GM21576 (cell line): ENCODE data around the gene LPP.

Experiments used
- ATAC-seq: cut with Tn5 transposase; IDR thresholded peaks from one replicate; pipeline ENCODE4 v1.9.1; 2021; ENCODE audit warnings: mild to moderate bottlenecking, moderate library complexity; ENCODE audit not compliant: unreplicated experiment

Gene LPP

GRCh38 chr3:188246905-188247304 lies 92.9 kb downstream of the LPP start:
- no peak for ATAC-seq

GRCh38 chr3:188248036-188248561 lies 94.1 kb downstream of the LPP start:
- ATAC-seq: no peak

- ATAC-seq: no peak
Observed at GRCh38 chr3:188253123-188253793, 99.3 kb downstream of the LPP start.

GRCh38 chr3:188253800-188254452 lies 100.0 kb downstream of the LPP start:
- no peak for ATAC-seq

- no peak for ATAC-seq
Observed at GRCh38 chr3:188254520-188255070, 100.6 kb downstream of the LPP start.

DNA sequence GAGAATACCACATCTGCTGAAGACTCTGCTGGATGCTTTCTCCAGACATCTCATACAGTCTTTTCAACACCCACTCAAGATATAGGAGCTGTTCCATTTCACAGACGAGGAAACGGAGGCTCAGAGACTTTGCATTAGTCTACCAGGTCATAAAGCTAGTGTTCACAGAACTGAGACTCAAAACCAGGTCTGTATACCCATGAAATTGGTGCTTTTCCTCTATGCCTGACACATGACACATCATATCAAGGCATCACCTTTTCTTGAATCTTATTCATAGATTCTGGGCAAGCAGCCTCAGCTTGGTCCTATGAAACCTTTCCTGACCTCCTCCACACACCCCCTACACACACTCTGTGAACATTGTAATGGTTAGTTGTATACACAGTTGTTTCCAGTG lies 101.2 kb downstream of the LPP start:
- no peak for ATAC-seq

DNA sequence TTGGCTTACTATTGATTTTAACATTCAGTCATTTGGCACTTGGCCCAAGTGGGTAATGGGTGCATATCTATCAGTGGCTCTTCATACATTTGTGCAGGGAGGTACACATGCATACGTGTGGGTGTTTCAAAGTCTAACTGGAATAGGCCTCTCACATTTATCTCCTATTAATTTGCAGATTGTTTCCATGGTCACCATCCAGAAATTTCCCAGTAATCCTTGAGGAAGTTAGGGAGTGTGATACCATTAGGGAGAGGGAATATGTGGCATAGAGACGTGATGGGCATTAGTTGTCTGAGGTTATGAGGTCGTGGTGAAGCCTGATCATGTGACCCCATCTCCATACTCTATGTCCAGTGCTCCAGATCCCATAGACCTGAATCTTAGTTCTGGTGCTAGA lies 102.8 kb downstream of the LPP start:
- ATAC-seq: no peak

GRCh38 chr3:188257384-188258026 lies 103.5 kb downstream of the LPP start:
- ATAC-seq: no peak

GRCh38 chr3:188259191-188259590 lies 105.2 kb downstream of the LPP start:
- no peak for ATAC-seq

- ATAC-seq: no peak
Observed at GRCh38 chr3:188259596-188259995, 105.6 kb downstream of the LPP start.

GRCh38 chr3:188261011-188261410 lies 107.1 kb downstream of the LPP start:
- no peak for ATAC-seq

DNA sequence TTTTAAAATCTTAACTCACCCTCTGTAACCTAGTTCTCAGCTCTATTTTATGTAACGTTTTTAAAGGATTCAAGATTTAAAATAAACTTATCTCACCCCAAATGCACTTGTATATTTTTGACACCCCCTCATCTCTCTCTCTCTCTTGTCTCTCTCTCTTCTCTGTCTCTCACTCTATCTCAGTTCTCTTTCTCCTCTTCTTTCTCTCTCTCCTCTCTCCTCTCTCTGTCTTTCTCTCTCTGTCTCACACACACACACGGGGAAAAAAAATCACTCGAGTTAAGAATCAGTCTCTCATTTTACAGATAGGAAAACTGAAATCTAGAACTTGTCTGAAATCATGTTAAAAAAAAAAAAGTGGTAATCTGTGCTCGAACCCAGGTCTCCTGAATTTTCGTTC lies 108.5 kb downstream of the LPP start:
- no peak for ATAC-seq

- no peak for ATAC-seq
Observed at GRCh38 chr3:188262913-188263683, 109.1 kb downstream of the LPP start.

DNA sequence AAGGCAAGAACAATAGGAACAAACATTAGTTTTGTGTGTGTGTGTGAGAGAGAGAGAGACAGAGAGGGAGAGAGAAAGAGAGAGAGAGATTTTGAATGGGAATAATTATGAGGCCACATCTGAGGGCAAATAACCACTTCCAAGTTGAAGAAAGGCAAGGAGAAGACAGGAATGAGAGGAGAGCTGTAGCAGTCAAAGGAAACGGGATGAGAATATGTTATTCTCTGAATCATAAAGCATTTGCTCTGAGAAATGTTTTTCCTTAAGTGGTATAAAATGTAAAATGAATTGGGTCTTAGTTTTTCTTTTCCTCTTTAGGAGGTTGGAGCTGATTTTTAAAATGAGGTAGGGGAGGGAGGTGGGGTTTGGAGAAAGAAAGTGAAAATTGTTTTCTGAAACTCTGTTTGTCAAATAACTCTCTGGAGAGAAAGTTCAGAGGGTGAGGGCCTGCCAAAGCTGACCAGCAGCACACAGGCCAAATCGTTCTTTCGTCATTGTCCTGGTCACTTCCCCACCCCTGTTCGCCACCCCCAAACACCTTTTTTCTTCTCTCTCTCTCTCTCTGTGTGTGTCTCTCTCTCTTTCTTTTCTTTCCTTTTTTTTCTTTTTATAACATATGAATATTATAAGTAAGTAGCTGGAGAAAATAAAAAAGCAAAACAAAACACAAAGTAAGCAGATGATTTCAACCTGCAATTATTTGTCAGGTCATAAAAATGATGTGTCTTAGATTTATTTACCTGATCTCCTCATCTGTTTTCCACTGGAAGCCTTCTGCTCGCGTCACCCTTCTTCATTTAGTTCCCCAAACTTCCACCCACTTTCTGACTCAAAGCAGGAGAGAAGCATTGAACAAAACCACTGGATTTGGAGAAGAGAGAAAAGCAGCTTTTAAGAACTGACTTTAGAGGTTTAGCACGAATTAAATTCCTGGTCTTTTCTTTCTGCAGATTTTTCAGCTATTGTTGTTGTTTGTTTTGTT lies 110.6 kb downstream of the LPP start:
- no peak for ATAC-seq

DNA sequence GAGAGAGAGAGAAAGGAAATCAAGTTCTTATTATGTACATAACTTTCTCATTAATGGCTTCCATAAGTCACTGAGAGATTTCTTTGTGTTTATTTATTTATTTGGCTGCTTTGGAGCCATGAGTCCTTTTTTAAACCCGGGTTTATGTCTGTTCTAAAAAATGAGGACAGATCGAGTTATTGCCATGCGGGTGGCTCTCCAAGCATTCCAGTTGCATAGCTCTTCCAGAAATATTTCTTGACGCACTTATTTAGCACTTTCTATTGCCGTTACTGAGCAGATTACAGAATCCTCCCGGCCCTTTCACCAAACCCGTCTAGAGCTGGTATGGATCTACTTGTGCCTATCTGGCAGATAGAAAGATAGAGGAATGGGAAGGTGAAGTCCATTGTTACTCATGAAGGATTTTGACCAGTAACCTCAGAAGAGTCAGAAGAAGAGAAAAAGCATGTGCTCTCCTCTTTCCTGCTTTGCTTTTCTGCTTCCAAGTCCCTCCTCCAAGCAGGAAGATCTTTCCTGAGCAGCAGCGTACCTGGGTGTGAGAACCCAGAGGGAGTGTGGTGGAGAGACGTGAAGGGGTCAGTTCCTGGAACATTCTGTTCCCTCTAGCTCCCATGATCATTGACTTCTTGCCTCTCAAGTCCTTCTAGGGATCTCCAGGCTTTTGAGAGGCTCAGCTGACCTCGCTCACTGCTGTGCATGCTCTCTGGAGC lies 112.8 kb downstream of the LPP start:
- ATAC-seq: no peak

DNA sequence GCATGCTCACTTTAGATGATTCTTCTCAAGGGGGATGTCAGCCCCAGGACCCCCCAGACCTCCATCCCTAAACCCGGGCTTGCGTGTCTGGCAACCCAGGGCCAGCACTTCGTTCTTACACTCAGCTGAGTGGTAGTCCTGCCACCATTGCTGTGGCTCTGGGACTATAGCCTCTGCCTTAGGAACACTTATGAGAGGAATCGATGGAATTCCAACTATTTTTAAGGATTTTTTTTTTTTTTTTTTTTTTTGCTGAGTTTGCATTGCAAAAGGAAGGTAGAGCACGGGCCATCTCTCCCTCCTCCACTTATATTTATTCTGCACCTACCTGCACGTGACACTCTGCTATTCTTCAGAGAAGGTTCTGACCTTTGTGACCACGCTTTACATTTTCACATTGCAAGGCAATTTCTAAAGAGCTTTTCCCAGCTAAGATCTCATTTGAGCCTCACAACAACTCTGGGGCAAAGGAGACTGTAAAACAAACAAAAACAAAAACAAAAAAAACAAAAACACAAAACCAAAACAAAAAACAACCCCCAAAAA lies 113.9 kb downstream of the LPP start:
- ATAC-seq: no peak

- ATAC-seq: no peak
Observed at GRCh38 chr3:188268336-188268735, 114.4 kb downstream of the LPP start.

DNA sequence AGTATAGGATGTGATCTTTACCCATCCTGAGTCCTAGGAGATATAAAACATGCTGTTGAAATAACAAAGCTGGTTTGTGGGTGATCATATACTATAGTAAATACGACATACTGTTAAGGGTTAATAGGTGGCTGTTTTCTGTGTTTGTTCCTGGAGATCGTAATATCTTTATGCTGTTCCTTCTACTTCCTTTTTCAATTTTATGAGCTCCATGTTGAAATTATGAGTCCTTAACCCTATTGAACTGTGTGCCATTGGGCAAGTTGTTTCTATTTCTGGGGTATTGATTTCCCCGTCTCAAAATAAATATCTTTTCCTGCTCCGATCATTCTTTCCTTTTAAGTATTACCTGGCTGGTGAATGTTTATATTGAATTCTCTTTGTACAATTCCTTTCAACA lies 115.1 kb downstream of the LPP start:
- ATAC-seq: no peak

- ATAC-seq: no peak
Observed at GRCh38 chr3:188270423-188270972, 116.5 kb downstream of the LPP start.
